Measurements from ENCODE around the gene TRAF2.

- TF ChIP-seq POLR2A (IDR thresholded peaks at IDR 0.05) (no peak), CTCF (IDR thresholded peaks at IDR 0.05 in 8 of 11, conservative IDR thresholded peaks at IDR 0.05 in 3 of 11) (no peak)
Observed at GRCh38 chr9:136907011-136907914, 20.9 kb downstream of the TRAF2 start.

Measured in spleen (tissue), 7 donors.